ENCODE data around the gene ABLIM1. TPM values are rescaled to one million over a fixed set of nuclear protein-coding genes. Genes with fewer than 3 reads are reported as not detected.

The ABLIM1 gene
- total and polyA plus RNA-seq, 2 of the 13 experiments (the other 11 are each of a cell fraction or from before 2014, with no cell fraction given), result 59.4 to 92.7 TPM

DNA sequence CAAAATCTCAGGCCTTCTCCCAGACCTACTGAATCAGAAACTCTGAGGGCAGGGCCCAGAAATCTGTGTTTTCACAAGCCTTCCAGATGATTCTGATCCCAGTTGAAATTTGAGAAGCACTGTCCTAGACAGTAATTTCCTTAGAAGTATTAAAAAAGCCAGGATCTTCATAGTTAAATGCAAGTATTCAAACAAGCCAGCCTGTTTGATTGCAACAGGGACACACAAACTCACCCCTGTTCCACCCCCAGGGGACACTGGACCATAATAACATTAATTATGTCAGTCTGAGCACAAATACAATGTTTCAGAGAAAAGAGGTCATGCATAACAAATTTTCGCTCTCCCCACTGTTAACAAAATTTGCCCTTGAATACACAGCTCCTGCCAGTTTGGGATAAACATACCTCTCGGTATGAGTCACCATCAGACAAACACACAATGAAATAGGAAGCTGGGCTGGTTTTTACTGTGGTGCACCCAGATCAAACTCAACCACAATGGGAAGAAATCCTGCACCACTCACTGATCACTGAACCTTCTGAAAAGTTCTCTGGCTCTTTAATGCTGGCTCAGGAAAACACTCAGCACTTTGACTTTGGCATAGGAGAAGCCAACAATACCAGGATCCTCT, 34.3 kb downstream of the ABLIM1 start (continued):
- TF ChIP-seq FOXJ3 (CRISPR knock-in tag; IDR thresholded peaks at IDR 0.05; ENCODE audit: borderline replicate concordance) (peak; percentile 33; the same call in 1 of the 2 replicates), ZNF329 (CRISPR knock-in tag; IDR thresholded peaks at IDR 0.05; ENCODE audit: low read depth) (peak; percentile 73; the same call in 1 of the 2 replicates), ELF1 (CRISPR knock-in tag; IDR thresholded peaks at IDR 0.05) (peak; percentile 42; the same call in 1 of the 2 replicates), ZNF207 (IDR thresholded peaks at IDR 0.05; ENCODE audit: borderline replicate concordance) (no peak), HOXD1 (CRISPR knock-in tag; IDR thresholded peaks at IDR 0.05) (0 out of 2 replicates have a peak, but pooled peaks have one; percentile 28), KAT8 (CRISPR knock-in tag; IDR thresholded peaks at IDR 0.05) (peak; percentile 48; the same call in 1 of the 2 replicates), SMAD3 (CRISPR knock-in tag; IDR thresholded peaks at IDR 0.05) (no peak), FOXP1 (IDR thresholded peaks at IDR 0.05) (no peak), FOXP1 (CRISPR knock-in tag; IDR thresholded peaks at IDR 0.05) (peak; percentile 64; the same call in 1 of the 2 replicates), TEAD3 (CRISPR knock-in tag; optimal IDR thresholded peaks at IDR 0.05; ENCODE audit: borderline replicate concordance) (peak; percentile 93), POLR2AphosphoS2 (IDR thresholded peaks at IDR 0.05; ENCODE audit: low read depth, low read length) (no peak), TBX2 (CRISPR knock-in tag; IDR thresholded peaks at IDR 0.05; ENCODE audit: borderline replicate concordance) (peak; percentile 63; the same call in 1 of the 2 replicates), ZNF460 (CRISPR knock-in tag; IDR thresholded peaks at IDR 0.05; ENCODE audit: borderline replicate concordance) (no peak)
- TF ChIP-seq, protein P1, sequence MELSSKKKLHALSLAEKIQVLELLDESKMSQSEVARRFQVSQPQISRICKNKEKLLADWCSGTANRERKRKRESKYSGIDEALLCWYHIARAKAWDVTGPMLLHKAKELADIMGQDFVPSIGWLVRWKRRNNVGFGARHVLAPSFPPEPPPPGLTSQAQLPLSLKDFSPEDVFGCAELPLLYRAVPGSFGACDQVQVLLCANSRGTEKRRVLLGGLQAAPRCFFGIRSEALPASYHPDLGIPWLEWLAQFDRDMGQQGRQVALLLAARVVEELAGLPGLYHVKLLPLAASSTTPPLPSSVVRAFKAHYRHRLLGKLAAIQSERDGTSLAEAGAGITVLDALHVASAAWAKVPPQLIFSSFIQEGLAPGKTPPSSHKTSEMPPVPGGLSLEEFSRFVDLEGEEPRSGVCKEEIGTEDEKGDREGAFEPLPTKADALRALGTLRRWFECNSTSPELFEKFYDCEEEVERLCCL (CRISPR knock-in tag; IDR thresholded peaks at IDR 0.05; ENCODE audit: borderline replicate concordance), result no peak
- TF ChIP-seq, protein P2, sequence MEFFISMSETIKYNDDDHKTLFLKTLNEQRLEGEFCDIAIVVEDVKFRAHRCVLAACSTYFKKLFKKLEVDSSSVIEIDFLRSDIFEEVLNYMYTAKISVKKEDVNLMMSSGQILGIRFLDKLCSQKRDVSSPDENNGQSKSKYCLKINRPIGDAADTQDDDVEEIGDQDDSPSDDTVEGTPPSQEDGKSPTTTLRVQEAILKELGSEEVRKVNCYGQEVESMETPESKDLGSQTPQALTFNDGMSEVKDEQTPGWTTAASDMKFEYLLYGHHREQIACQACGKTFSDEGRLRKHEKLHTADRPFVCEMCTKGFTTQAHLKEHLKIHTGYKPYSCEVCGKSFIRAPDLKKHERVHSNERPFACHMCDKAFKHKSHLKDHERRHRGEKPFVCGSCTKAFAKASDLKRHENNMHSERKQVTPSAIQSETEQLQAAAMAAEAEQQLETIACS (CRISPR knock-in tag; IDR thresholded peaks at IDR 0.05), result no peak
- TF ChIP-seq, protein P3, sequence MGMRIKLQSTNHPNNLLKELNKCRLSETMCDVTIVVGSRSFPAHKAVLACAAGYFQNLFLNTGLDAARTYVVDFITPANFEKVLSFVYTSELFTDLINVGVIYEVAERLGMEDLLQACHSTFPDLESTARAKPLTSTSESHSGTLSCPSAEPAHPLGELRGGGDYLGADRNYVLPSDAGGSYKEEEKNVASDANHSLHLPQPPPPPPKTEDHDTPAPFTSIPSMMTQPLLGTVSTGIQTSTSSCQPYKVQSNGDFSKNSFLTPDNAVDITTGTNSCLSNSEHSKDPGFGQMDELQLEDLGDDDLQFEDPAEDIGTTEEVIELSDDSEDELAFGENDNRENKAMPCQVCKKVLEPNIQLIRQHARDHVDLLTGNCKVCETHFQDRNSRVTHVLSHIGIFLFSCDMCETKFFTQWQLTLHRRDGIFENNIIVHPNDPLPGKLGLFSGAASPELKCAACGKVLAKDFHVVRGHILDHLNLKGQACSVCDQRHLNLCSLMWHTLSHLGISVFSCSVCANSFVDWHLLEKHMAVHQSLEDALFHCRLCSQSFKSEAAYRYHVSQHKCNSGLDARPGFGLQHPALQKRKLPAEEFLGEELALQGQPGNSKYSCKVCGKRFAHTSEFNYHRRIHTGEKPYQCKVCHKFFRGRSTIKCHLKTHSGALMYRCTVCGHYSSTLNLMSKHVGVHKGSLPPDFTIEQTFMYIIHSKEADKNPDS (CRISPR knock-in tag; IDR thresholded peaks at IDR 0.05), result no peak
- TF ChIP-seq, protein P4, sequence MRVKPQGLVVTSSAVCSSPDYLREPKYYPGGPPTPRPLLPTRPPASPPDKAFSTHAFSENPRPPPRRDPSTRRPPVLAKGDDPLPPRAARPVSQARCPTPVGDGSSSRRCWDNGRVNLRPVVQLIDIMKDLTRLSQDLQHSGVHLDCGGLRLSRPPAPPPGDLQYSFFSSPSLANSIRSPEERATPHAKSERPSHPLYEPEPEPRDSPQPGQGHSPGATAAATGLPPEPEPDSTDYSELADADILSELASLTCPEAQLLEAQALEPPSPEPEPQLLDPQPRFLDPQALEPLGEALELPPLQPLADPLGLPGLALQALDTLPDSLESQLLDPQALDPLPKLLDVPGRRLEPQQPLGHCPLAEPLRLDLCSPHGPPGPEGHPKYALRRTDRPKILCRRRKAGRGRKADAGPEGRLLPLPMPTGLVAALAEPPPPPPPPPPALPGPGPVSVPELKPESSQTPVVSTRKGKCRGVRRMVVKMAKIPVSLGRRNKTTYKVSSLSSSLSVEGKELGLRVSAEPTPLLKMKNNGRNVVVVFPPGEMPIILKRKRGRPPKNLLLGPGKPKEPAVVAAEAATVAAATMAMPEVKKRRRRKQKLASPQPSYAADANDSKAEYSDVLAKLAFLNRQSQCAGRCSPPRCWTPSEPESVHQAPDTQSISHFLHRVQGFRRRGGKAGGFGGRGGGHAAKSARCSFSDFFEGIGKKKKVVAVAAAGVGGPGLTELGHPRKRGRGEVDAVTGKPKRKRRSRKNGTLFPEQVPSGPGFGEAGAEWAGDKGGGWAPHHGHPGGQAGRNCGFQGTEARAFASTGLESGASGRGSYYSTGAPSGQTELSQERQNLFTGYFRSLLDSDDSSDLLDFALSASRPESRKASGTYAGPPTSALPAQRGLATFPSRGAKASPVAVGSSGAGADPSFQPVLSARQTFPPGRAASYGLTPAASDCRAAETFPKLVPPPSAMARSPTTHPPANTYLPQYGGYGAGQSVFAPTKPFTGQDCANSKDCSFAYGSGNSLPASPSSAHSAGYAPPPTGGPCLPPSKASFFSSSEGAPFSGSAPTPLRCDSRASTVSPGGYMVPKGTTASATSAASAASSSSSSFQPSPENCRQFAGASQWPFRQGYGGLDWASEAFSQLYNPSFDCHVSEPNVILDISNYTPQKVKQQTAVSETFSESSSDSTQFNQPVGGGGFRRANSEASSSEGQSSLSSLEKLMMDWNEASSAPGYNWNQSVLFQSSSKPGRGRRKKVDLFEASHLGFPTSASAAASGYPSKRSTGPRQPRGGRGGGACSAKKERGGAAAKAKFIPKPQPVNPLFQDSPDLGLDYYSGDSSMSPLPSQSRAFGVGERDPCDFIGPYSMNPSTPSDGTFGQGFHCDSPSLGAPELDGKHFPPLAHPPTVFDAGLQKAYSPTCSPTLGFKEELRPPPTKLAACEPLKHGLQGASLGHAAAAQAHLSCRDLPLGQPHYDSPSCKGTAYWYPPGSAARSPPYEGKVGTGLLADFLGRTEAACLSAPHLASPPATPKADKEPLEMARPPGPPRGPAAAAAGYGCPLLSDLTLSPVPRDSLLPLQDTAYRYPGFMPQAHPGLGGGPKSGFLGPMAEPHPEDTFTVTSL (CRISPR knock-in tag; IDR thresholded peaks at IDR 0.05; ENCODE audit: borderline replicate concordance), result peak; percentile 74; the same call in 1 of the 2 replicates
- TF ChIP-seq, protein P5, sequence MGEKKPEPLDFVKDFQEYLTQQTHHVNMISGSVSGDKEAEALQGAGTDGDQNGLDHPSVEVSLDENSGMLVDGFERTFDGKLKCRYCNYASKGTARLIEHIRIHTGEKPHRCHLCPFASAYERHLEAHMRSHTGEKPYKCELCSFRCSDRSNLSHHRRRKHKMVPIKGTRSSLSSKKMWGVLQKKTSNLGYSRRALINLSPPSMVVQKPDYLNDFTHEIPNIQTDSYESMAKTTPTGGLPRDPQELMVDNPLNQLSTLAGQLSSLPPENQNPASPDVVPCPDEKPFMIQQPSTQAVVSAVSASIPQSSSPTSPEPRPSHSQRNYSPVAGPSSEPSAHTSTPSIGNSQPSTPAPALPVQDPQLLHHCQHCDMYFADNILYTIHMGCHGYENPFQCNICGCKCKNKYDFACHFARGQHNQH (CRISPR knock-in tag; IDR thresholded peaks at IDR 0.05), result 0 out of 2 replicates have a peak, but pooled peaks have one; percentile 49

Data from HepG2 (cell line).